ENCODE measurements around the gene SLC24A5.

DNA sequence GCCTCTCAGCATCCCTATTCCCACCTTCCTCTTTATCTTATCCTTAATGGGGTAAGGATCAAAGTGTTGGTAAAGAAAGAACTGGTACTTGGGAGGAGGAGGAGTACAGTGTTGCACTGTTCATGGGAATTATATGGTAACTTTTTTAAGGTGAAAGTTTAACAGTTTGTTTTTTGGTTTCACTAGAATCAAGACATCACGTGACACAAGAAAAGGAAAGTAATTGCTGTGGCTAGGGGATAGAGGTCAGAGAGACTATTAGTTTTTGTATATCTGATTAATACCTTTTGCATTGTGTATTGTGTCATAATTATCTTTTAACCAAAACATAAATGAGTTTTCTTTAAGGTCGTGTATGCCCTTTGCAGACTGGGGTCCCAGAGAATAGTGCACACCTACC, 23.5 kb upstream of the SLC24A5 start:
- TF ChIP-seq, protein P1, sequence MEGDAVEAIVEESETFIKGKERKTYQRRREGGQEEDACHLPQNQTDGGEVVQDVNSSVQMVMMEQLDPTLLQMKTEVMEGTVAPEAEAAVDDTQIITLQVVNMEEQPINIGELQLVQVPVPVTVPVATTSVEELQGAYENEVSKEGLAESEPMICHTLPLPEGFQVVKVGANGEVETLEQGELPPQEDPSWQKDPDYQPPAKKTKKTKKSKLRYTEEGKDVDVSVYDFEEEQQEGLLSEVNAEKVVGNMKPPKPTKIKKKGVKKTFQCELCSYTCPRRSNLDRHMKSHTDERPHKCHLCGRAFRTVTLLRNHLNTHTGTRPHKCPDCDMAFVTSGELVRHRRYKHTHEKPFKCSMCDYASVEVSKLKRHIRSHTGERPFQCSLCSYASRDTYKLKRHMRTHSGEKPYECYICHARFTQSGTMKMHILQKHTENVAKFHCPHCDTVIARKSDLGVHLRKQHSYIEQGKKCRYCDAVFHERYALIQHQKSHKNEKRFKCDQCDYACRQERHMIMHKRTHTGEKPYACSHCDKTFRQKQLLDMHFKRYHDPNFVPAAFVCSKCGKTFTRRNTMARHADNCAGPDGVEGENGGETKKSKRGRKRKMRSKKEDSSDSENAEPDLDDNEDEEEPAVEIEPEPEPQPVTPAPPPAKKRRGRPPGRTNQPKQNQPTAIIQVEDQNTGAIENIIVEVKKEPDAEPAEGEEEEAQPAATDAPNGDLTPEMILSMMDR (IDR thresholded peaks at IDR 0.05 in 4 of 5, conservative IDR thresholded peaks at IDR 0.05 in 1 of 5), result no peak
- no peak for TF ChIP-seq POLR2A (IDR thresholded peaks at IDR 0.05)

Measured in gastrocnemius medialis (tissue), 4 donors.